ENCODE results near the gene FASN. TPM values are rescaled to one million over a fixed set of nuclear protein-coding genes. Genes with fewer than 3 reads are reported as not detected.
A peak's percentile ranks its signal among the peaks of the same experiment; 100 is the strongest.

The FASN gene
- total and polyA plus RNA-seq, 2 donors (not counting 1 experiment from before 2014, with no cell fraction given) = 19.4 to 35.6 TPM

DNA sequence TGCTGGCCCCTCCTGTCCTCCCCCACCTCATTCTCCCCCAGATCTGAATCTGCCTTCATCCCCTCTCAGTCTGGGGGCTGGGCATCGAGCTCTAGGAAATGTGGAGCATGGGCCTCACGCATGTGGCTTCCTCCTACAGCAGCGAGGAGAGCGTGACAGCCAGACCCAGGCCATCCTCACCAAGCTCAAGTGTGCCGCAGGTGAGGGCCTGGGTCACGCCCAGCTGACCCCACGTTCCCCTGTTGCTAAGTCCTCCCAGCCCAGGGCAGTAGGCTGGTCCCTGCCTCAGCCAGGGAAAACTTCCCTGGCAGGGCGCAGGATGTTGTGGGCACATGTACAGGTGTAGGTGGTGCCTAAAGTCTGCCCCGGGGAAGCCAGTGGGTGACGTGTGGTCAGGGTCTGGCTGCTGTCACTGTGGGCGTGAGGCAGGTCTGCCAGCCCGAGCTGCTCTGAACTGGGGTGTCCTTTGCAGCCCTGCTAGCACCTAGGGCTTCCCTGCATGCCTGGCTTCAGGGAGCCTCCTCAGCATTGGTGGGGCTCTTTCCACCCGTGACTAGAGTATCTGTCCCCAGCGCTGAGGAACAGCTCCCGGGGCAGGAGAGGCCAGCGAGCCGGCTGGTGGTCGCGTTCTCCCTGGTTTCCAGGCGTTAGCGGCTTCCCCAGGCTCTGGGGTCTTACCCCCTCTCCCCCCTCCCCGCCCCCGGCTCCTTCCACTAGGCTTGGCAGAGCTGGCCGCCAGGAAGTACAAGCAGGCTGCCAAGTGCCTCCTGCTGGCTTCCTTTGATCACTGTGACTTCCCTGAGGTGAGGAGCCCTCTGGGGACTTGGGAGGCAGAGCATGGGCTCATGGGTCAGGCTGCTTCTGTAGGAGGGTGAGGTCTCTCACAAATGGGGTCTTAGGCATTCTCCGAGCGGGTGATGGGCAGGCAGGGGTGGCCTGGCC is 42.7 kb downstream of the FASN start:
- ATAC-seq (ENCODE audit: low read depth) (no peak), DNase-seq (no peak)
- Histone ChIP-seq H2AFZ (ENCODE audit: insufficient read depth, low read depth, low read length, poor library complexity, severe bottlenecking) (no peak overlapping the region), H3K4me2 (replicated peaks; ENCODE audit: low read depth, low read length, poor library complexity, severe bottlenecking) (no peak overlapping the region), H3K9ac (ENCODE audit: low read length) (no peak overlapping the region), H4K20me1 (ENCODE audit: control insufficient read depth, insufficient read depth, low read length, poor library complexity, severe bottlenecking) (peaks cover 19% of the 10 kb centered on the region), H3K9me3 (ENCODE audit: control extremely low read depth in 1 of 3, control insufficient read depth in 2 of 3, insufficient read depth in 1 of 3, low read length in 2 of 3) (no peaks in the 10 kb centered on the region), H3K27me3 (replicated peaks in 1 of 4; ENCODE audit: control extremely low read depth in 1 of 4, control insufficient read depth in 3 of 4, insufficient read depth in 4 of 4, low read length in 3 of 4) (no peaks in the 10 kb centered on the region), H3K4me1 (ENCODE audit: control insufficient read depth in 2 of 2, insufficient read depth in 2 of 2, low read length in 2 of 2) (peaks cover 20 to 28% of the 10 kb centered on the region in 2 donors), H3K36me3 (replicated peaks in 1 of 2; ENCODE audit: control extremely low read depth in 1 of 2, control insufficient read depth in 1 of 2, extremely low read depth in 1 of 2, insufficient read depth in 2 of 2, low read length in 1 of 2) (peaks cover 0 to 44% of the 10 kb centered on the region in 2 experiments), H3K79me2 (ENCODE audit: control insufficient read depth, insufficient read depth, low read length) (peaks cover 28% of the 10 kb centered on the region), H3K4me3 (ENCODE audit: control extremely low read depth in 1 of 5, extremely low read depth in 1 of 5, insufficient read depth in 1 of 5, low read depth in 2 of 5, low read length in 4 of 5) (no peak overlapping the region), H3K27ac (ENCODE audit: low read length in 2 of 2) (no peak overlapping the region)
- POLR2A ChIA-PET = no interaction called here
- Mint-ChIP-seq H3K27me3 (no peaks in the 10 kb centered on the region), H3K4me1 (peaks cover 10% of the 10 kb centered on the region), H3K4me3 (peak overlapping the region; percentile 32), H3K9me3 (ENCODE audit: insufficient read depth) (no peaks in the 10 kb centered on the region), H3K27ac (no peak overlapping the region)
- CTCF ChIA-PET = interaction anchor here (1.2 to 1.6 kb wide), 2 partner anchors 11 to 96 kb away, joined by 3 to 4 read pairs; partner anchors contain the start of gene DUS1L
- WGBS (ENCODE audit: insufficient coverage) = 83% methylated on average over 21 of the region's 26 CpGs
- intact Hi-C loops (cut with micrococcal nuclease) = no loop called here
- TF ChIP-seq, protein P1, sequence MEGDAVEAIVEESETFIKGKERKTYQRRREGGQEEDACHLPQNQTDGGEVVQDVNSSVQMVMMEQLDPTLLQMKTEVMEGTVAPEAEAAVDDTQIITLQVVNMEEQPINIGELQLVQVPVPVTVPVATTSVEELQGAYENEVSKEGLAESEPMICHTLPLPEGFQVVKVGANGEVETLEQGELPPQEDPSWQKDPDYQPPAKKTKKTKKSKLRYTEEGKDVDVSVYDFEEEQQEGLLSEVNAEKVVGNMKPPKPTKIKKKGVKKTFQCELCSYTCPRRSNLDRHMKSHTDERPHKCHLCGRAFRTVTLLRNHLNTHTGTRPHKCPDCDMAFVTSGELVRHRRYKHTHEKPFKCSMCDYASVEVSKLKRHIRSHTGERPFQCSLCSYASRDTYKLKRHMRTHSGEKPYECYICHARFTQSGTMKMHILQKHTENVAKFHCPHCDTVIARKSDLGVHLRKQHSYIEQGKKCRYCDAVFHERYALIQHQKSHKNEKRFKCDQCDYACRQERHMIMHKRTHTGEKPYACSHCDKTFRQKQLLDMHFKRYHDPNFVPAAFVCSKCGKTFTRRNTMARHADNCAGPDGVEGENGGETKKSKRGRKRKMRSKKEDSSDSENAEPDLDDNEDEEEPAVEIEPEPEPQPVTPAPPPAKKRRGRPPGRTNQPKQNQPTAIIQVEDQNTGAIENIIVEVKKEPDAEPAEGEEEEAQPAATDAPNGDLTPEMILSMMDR (IDR thresholded peaks at IDR 0.05) = no peak
- no peak for TF ChIP-seq EZH2 (IDR thresholded peaks at IDR 0.05; ENCODE audit: borderline replicate concordance, insufficient read depth, low read depth, low read length, poor library complexity, severe bottlenecking)

Measured in B cell (primary cell).